ENCODE data around the gene GOLGA5.
"Not testable (repeated sequence)": the region's sequence is repeated elsewhere in the genome, so short reads cannot be mapped to it uniquely, and the experiment has no call there.

Gene GOLGA5, protein sequence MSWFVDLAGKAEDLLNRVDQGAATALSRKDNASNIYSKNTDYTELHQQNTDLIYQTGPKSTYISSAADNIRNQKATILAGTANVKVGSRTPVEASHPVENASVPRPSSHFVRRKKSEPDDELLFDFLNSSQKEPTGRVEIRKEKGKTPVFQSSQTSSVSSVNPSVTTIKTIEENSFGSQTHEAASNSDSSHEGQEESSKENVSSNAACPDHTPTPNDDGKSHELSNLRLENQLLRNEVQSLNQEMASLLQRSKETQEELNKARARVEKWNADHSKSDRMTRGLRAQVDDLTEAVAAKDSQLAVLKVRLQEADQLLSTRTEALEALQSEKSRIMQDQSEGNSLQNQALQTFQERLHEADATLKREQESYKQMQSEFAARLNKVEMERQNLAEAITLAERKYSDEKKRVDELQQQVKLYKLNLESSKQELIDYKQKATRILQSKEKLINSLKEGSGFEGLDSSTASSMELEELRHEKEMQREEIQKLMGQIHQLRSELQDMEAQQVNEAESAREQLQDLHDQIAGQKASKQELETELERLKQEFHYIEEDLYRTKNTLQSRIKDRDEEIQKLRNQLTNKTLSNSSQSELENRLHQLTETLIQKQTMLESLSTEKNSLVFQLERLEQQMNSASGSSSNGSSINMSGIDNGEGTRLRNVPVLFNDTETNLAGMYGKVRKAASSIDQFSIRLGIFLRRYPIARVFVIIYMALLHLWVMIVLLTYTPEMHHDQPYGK

DNA sequence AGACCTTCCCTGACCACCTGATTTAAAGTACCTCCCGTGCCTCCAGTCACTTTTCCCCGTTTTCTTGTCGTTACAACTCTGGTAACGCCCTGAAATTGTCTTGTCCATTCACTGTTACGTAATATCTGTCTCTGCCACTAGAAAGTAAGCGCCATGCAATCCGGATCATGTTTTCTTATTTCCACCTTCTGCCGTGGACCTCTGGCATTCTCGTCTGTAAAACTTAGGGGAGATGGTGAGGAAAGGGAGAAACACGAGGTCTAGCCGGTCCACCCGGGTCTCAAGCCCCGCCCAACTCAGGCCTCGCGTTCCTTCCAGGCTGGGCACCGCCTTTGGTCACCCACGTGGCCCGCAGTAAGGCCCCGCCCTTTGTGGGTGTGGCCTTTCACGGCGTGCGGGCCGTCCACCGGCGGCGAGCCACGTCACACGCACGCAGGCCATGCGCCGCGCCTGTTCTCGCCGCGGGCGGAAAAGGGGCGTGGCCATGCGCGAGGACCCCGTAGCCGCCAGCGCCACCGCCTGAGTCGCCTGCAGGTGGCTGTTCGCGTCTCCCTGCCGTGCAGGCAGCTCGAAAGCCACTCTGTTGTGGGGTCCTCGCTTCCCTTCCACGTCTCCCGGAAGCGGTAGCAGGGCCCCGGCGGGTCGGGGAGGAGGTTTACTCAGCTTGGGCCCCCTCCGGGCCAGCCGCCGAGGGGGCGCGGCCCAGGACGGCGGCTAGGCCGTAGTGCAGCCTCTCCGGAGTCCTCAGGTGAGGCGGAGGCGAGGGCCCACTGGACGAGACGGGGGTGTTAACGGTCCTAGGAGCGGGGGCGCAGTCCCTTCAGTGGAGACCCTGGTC is at the start of gene GOLGA5:
TSS of gene GOLGA5 (plus strand) at position 597 of the 838 bp plus-strand sequence. CDS start 3,133 bp downstream, outside the sequence.
- TF ChIP-seq, protein P1, sequence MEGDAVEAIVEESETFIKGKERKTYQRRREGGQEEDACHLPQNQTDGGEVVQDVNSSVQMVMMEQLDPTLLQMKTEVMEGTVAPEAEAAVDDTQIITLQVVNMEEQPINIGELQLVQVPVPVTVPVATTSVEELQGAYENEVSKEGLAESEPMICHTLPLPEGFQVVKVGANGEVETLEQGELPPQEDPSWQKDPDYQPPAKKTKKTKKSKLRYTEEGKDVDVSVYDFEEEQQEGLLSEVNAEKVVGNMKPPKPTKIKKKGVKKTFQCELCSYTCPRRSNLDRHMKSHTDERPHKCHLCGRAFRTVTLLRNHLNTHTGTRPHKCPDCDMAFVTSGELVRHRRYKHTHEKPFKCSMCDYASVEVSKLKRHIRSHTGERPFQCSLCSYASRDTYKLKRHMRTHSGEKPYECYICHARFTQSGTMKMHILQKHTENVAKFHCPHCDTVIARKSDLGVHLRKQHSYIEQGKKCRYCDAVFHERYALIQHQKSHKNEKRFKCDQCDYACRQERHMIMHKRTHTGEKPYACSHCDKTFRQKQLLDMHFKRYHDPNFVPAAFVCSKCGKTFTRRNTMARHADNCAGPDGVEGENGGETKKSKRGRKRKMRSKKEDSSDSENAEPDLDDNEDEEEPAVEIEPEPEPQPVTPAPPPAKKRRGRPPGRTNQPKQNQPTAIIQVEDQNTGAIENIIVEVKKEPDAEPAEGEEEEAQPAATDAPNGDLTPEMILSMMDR (conservative IDR thresholded peaks at IDR 0.05) = no peak
- no peak; the same call in 1 of the 2 replicates for TF ChIP-seq ZFX (IDR thresholded peaks at IDR 0.05)
- peak within 1 kb of the TSS; percentile 85 for H3K27ac ChIP-seq

DNA sequence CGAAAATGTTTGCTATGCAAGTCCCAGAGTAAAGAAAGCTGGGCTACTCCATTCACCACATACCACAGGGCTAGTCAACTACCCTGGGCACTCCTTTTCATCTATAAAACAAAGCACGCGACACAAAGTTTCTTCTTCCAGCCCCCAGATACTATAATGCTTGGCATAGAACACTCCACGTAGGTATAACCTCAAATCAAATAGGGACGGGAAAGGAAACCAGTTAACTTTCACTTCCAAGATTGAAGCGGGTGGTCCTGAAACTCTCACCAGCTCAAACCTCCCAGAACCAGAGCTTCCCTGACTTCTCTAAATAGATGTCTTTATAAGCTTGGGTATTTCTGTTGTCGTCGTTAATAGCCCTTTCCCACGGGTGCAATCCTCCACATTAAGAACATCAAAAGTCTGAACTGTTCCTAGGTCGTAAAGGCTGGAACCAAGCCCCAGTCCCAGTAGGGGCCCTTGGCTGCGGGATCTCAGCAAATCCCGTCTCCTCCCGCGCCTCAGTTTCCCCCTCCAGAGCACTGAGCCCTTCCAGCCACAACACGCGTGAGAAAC is 46.3 kb upstream of the GOLGA5 start:
- H3K27ac ChIP-seq = peak overlapping the region; percentile 61
- TF ChIP-seq, protein P1 (conservative IDR thresholded peaks at IDR 0.05) = no peak
- no peak for TF ChIP-seq ZFX (IDR thresholded peaks at IDR 0.05)

DNA sequence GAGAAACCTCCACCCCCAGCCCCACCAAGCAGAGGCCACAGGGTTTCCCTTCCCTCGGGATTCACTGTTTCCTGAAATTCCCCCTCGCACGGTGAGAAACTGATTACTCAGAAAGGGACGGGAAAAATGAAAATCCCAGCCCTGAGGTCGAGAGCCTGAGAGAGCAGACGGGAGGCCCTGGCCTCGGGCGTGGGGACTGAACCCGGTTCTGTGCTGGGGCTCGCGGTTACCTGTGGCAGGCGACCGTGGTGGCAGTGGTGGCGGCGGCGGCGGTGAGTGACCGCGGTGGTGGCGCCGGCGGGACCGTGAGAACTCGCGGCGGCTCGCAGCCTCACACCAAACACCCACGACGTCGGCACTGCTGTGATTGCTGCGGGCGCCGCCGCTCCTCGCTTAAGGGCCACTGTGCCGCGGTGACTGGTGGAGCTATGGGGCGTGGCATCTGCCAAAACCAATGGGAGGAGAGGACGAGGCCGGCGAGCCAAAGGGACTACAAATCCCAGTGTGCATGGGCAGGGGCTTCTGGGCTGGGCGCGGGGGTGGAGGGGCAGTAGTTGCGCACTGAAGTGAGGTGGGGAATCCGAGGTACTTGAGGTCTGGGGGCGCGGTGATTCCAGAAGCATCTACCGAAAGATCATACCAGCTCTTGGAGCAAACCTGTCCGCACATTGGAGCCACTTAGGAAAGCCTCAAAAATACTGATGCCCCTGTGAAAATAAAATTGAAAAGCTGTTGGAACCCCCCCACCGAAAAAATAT is 45.7 kb upstream of the GOLGA5 start, which contains the start of gene LGMN:
TSS of gene LGMN (minus strand) at position 369 of the 758 bp plus-strand sequence. CDS start 15,841 bp downstream, outside the sequence.
- peak within 1 kb of the TSS; percentile 61 for H3K27ac ChIP-seq
- TF ChIP-seq, protein P1 (conservative IDR thresholded peaks at IDR 0.05) = no peak
- TF ChIP-seq ZFX (IDR thresholded peaks at IDR 0.05) = no peak

DNA sequence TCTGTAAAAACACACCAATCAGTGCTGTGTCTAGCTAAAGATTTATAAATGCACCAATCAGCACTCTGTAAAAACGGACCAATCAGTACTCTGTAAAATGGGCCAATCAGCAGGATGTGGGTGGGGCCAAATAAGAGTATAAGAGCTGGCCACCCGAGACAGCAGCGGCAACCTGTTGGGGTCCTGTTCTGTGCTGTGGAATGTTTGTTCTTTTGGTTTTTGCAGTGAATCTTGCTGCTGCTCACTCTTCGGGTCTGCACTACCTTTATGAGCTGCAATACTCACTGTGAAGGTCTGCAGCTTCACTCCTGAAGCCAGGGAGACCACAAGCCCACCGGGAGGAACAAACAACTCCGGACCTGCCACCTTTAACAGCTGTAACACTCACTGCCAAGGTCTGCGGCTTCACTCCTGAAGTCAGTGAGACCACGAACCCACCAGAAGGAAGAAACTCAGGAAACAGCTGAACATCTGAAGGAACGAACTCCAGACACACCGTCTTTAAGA is 43.8 kb upstream of the GOLGA5 start:
- H3K27ac ChIP-seq = not testable (repeated sequence)

DNA sequence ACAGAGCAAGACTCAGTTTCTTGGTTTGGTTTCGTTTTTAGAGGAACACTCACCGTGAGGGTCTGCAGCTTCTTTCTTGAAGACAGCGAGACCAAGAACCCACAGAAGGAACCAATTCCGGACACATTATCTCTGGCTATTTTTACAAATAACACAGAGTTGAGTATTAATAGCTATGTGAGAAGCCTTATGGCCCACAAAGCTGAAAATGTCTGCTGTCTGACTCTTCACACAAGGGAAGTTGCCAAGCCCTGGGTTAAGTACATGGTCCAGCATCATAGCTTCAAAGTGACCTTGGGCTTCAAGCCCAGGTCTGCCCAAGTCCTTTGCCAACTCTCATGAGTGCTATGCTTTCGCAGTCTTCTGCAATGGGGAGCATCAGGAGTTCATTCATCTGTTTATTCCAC is 43.1 kb upstream of the GOLGA5 start:
- no peak overlapping the region for H3K27ac ChIP-seq
- no peak for TF ChIP-seq ZFX (IDR thresholded peaks at IDR 0.05)
- TF ChIP-seq, protein P1 (conservative IDR thresholded peaks at IDR 0.05) = no peak

DNA sequence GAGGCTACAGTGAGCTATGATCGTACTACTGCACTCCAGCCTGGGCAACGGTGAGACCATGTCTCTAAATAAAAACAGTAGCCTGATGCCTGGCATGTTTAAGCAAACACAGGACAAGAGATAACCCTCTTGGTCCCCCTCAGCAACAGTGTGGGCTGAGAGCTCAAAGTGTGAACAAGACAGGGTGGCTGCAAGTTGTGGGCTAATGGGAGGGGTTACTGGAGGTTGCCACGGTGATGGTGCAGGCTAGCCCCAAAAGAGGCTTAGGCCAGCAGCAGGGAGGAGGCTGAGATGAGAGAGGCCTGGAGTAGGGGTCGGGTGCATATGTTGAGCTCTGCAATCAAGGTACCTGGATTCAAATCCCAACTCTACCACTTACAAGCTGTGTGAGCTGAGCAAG is 42.3 kb upstream of the GOLGA5 start:
- TF ChIP-seq, protein P1 (conservative IDR thresholded peaks at IDR 0.05) = no peak
- no peak for TF ChIP-seq ZFX (IDR thresholded peaks at IDR 0.05)
- H3K27ac ChIP-seq = no peak overlapping the region
